Peyer's patch (tissue), 4 donors: Measurements from ENCODE around the gene TFAP2A. TPM values are rescaled to one million over a fixed set of nuclear protein-coding genes. Genes with fewer than 3 reads are reported as not detected.

Experiments used
- DNase-seq, 3 donors: peaks; one replicate each; pipeline ENCODE4 v3.0.0-alpha.2; 2017 to 2019
- H3K27ac ChIP-seq, 4 donors: fragments of 200-600 bp; sonication (generic); one replicate each; pipeline ENCODE4 v1.5.1; 2016 to 2019
- H3K27me3 ChIP-seq, 2 donors: fragments of 200-600 bp; sonication (generic); one replicate each; pipeline ENCODE4 v1.5.1; 2019
- H3K36me3 ChIP-seq, 3 donors: fragments of 200-600 bp; sonication (generic); one replicate each; pipeline ENCODE4 v1.5.1; 2016 to 2019
- H3K4me1 ChIP-seq, 4 donors: fragments of 200-600 bp; sonication (generic); one replicate each; pipeline ENCODE4 v1.5.1; 2016 to 2019
- H3K4me3 ChIP-seq, 4 donors: fragments of 200-600 bp; sonication (generic); 1 replicate in 3 of 4; 2 replicates in 1 of 4; pipeline ENCODE4 v1.5.1; 2016 to 2019; ENCODE audit warnings: mild to moderate bottlenecking in 1 of 4
- H3K9me3 ChIP-seq, 4 donors: fragments of 200-600 bp; sonication (generic); one replicate each; pipeline ENCODE4 v1.5.1; 2016 to 2019; ENCODE audit warnings: mild to moderate bottlenecking in 1 of 4
- POLR2A ChIP-seq, 2 donors: fragments of 450-650 bp; IDR thresholded peaks; one replicate each; pipeline ENCODE4 v1.5.1; 2017; ENCODE audit warnings: antibody characterized with exemption in 2 of 2, mild to moderate bottlenecking in 2 of 2, moderate library complexity in 2 of 2
- total RNA-seq, 4 donors: library from RNA; depleted of rRNA; stranded (reverse); fragments of >200 nt; gene quantifications; one replicate each; pipeline ENCODE4 v1.1.0, GENCODE V29; 2016
- TF ChIP-seq, protein P1 (sequence below), 6 experiments: fragments of 450-650 bp in 4 of 6; fragments of 200-600 bp in 2 of 6; sonication (generic) in 1 of 6; IDR thresholded peaks; one replicate each; pipeline ENCODE4 v1.5.1; 2017 to 2019; ENCODE audit warnings: antibody characterized with exemption in 6 of 6, mild to moderate bottlenecking in 3 of 6, moderate library complexity in 1 of 6

Gene TFAP2A
- total RNA-seq, 4 donors from 2014 or later, result 1.4 TPM; not detected in 3

DNA sequence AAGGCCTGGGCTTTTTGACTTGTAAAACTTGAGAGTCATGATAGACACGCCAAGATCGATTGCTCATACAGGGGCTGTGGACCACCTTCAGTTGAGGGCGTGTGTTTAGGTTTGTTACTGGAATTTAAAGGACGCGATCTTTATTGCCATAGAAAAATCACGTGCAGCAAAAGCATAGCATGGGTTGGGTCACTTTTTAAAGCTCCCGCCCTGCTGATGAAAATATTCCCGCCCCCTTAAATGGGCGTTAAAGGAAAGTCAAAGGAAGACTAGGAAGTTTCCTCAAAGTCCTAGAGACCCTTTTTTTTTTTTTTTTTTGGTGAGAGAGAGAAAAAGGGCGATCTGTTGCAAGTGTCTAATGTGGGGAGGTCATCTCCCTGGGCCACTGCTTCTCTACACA lies 23.1 kb downstream of the TFAP2A start:
- Histone ChIP-seq H3K4me3 (no peak overlapping the region), H3K4me1 (no peaks in the 10 kb centered on the region), H3K36me3 (no peaks in the 10 kb centered on the region), H3K9me3 (peaks cover 0 to 4% (median 0%) of the 10 kb centered on the region in 4 donors), H3K27me3 (peaks cover 0 to 37% of the 10 kb centered on the region in 2 donors), H3K27ac (no peak overlapping the region)
- TF ChIP-seq, protein P1, sequence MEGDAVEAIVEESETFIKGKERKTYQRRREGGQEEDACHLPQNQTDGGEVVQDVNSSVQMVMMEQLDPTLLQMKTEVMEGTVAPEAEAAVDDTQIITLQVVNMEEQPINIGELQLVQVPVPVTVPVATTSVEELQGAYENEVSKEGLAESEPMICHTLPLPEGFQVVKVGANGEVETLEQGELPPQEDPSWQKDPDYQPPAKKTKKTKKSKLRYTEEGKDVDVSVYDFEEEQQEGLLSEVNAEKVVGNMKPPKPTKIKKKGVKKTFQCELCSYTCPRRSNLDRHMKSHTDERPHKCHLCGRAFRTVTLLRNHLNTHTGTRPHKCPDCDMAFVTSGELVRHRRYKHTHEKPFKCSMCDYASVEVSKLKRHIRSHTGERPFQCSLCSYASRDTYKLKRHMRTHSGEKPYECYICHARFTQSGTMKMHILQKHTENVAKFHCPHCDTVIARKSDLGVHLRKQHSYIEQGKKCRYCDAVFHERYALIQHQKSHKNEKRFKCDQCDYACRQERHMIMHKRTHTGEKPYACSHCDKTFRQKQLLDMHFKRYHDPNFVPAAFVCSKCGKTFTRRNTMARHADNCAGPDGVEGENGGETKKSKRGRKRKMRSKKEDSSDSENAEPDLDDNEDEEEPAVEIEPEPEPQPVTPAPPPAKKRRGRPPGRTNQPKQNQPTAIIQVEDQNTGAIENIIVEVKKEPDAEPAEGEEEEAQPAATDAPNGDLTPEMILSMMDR (IDR thresholded peaks at IDR 0.05), result no peak
- TF ChIP-seq POLR2A (IDR thresholded peaks at IDR 0.05), result no peak
- no peak for DNase-seq

DNA sequence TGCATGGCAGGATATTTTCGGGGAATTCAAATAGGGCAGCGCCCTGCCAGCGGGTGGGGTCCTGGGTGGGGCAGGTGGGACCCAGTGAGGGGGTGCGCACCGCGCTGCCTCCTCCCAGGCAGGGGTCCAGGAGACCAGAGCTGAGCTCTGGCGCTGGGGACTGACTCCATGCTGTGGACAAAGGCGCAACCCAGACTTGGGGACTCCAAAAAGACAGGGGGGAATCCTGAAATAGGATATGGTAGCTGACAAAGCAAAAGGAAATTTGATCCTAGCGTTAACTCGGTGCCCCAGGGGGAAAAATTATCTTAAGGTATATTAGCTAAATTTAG lies 23.6 kb downstream of the TFAP2A start:
- peaks cover 0 to 40% of the 10 kb centered on the region in 2 donors for H3K27me3 ChIP-seq
- no peak overlapping the region for H3K4me3 ChIP-seq
- no peaks in the 10 kb centered on the region for H3K36me3 ChIP-seq
- DNase-seq, result no peak
- no peaks in the 10 kb centered on the region for H3K4me1 ChIP-seq
- H3K9me3 ChIP-seq, result peaks cover 0 to 4% (median 0%) of the 10 kb centered on the region in 4 donors
- TF ChIP-seq, protein P1 (IDR thresholded peaks at IDR 0.05), result no peak
- TF ChIP-seq POLR2A (IDR thresholded peaks at IDR 0.05), result no peak
- no peak overlapping the region for H3K27ac ChIP-seq

DNA sequence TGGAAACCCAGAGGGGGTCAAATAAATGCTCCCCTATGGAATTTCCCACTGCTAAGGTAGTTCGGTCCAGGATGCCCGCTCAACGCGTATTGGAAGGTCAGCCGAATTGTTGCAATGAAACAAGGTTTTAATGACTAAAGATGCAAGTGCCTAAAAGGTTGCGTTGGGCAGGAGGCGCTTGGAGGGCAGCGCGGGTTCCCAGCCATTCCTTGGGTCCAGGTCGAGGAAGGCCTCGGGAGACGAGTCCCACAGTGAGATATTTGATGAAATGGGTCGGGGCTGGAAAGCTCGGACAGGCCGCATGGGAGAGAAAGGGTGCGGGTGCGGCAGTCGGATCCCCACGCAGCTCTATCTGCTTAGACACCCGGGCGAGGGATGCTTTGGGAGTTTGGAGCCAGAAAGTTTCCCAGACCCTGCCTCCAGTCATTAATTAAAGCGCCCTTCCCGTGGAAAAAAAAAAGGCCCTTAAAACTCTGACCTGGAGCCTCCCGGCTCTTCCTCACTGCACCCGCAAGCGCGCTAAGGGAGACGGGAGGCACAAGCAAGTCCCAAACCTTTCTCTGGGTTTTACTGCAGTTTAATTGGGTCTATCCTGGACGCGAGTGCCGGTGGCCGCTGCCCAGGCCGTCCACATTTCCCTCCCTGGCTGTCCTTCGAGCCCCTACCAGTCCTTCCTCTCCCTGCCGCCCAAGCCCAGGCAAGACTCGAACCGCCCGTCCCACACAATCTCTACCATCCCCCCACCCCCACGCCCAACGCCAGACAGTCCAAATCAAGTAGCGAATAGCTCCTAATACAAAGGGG lies 24.2 kb downstream of the TFAP2A start:
- DNase-seq, result no peak
- Histone ChIP-seq H3K9me3 (peaks cover 0 to 4% (median 0%) of the 10 kb centered on the region in 4 donors), H3K4me3 (no peak overlapping the region), H3K27me3 (peaks cover 0 to 39% of the 10 kb centered on the region in 2 donors), H3K4me1 (no peaks in the 10 kb centered on the region), H3K36me3 (no peaks in the 10 kb centered on the region), H3K27ac (no peak overlapping the region)
- no peak for TF ChIP-seq POLR2A (IDR thresholded peaks at IDR 0.05)
- TF ChIP-seq, protein P1 (IDR thresholded peaks at IDR 0.05), result no peak

DNA sequence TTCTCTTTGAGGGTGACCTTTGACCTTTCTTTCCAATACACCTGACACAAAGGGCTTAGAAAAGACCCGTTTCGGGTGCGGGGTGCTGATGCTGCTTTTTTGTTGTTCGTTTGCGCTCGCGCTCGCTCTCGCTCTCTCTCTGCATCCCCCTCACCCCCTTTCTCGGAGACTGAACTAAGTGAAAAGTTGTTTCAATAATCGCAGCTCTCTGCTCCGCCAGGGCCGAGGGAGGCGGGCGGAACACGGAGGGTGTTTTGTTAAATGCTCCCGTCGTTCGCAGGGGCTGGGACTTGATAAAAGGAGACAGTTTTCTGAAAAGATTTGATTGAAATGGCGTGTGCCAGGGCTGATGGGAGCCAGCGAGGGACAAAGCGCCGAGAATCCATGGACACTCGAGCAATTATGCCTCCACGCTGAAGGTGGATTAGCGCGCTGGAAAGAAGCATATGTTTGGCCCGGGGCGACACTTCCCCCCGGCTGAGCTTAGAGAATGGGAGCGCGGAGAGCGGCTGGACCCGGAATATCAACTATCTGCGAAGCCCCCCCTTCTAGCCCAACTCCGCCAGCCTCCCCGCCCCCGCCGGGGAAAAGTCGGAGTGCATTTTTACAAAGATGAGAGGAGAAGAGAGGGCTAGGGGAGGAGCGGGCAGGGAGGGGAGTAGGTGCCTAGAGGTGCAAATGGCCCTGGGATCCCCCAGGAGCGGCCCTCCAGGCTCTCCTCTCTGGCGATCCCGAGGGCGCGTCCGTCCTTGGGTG lies 25.0 kb downstream of the TFAP2A start:
- H3K4me3 ChIP-seq, result no peak overlapping the region
- peaks cover 0 to 4% (median 0%) of the 10 kb centered on the region in 4 donors for H3K9me3 ChIP-seq
- no peaks in the 10 kb centered on the region for H3K36me3 ChIP-seq
- no peak for DNase-seq
- H3K4me1 ChIP-seq, result peaks cover 0 to 1% (median 0%) of the 10 kb centered on the region in 4 donors
- TF ChIP-seq, protein P1 (IDR thresholded peaks at IDR 0.05), result no peak
- no peak for TF ChIP-seq POLR2A (IDR thresholded peaks at IDR 0.05)
- H3K27ac ChIP-seq, result no peak overlapping the region
- peaks cover 0 to 42% of the 10 kb centered on the region in 2 donors for H3K27me3 ChIP-seq

DNA sequence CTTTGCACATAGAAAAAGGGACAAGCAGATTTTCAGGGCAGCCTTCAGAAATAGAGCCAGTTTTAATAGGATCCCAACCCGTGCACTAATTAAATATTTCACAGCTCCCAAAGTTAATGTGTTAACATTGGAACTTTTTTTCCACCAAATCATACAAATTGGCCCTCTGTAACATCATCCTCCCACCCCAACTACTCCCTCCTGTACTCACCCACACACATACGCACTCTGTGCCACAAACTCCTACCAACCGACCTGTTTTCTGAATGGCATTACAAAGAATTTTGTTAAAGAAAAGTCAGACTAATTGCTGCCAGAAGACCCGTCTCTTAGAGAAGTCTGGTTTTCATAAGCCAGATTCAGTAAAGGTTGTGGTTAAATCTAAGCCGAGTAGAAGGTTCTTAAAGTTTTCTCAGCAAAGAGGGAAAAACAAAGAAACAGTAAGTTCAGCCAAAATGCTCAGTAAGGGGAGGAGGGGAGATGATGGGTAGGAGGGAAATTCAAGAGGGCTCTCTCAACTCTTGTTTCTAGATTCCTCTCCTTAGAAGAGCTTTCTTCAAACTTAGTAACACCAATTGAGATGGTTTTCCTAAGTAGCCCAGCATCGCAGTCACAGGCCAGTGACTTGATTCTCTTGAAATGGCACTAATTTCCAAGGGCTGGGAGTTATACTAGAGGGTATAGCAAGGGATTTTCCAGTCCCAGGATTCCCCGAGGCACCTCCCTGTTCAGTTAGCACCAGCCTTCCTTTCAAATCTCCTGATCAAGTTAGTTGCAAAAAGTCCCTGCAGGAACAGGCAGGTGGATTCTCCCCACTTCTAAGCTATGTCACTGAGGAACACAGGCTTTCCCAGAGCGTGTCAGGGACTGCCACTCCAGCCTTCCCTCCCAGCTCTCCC lies 27.9 kb downstream of the TFAP2A start:
- H3K27me3 ChIP-seq, result peaks cover 0 to 69% of the 10 kb centered on the region in 2 donors
- TF ChIP-seq, protein P1 (IDR thresholded peaks at IDR 0.05), result no peak
- no peak for TF ChIP-seq POLR2A (IDR thresholded peaks at IDR 0.05)

More for the DNA sequence above, 27.9 kb downstream of the TFAP2A start:
- Histone ChIP-seq H3K4me3 (no peak overlapping the region), H3K27ac (no peak overlapping the region), H3K4me1 (peaks cover 0 to 11% (median 0%) of the 10 kb centered on the region in 4 donors), H3K9me3 (peaks cover 0 to 4% (median 0%) of the 10 kb centered on the region in 4 donors), H3K36me3 (no peaks in the 10 kb centered on the region)
- DNase-seq, result no peak
